ENCODE results near the gene ARPC1A.
A peak's percentile ranks its signal among the peaks of the same experiment; 100 is the strongest.

ARPC1A gene

GRCh38 chr7:99392046-99392445 is 66.3 kb downstream of the ARPC1A start:
- Histone ChIP-seq H3K27me3 (replicated peaks; ENCODE audit: control insufficient read depth, insufficient read depth, low read length) (no peaks in the 10 kb centered on the region), H3K36me3 (ENCODE audit: control insufficient read depth, insufficient read depth, low read length) (peaks cover 68% of the 10 kb centered on the region), H3K4me3 (replicated peaks; ENCODE audit: low read depth, low read length) (no peak overlapping the region)
- no peak for DNase-seq (ENCODE audit: extremely low read depth, insufficient read length)
- no peak for TF ChIP-seq CTCF (IDR thresholded peaks at IDR 0.05; ENCODE audit: insufficient read depth, low read length, poor library complexity, severe bottlenecking)

GRCh38 chr7:99392659-99393354 is 67.1 kb downstream of the ARPC1A start:
- peaks cover 71% of the 10 kb centered on the region for H3K36me3 ChIP-seq (ENCODE audit: control insufficient read depth, insufficient read depth, low read length)

GRCh38 chr7:99393355-99394187 is 67.9 kb downstream of the ARPC1A start:
- DNase-seq (ENCODE audit: extremely low read depth, insufficient read length), result no peak
- Histone ChIP-seq H3K36me3 (ENCODE audit: control insufficient read depth, insufficient read depth, low read length) (peaks cover 68% of the 10 kb centered on the region), H3K4me3 (replicated peaks; ENCODE audit: low read depth, low read length) (no peak overlapping the region), H3K27me3 (replicated peaks; ENCODE audit: control insufficient read depth, insufficient read depth, low read length) (no peaks in the 10 kb centered on the region)
- no peak for TF ChIP-seq CTCF (IDR thresholded peaks at IDR 0.05; ENCODE audit: insufficient read depth, low read length, poor library complexity, severe bottlenecking)

More at GRCh38 chr7:99392659-99393354, 67.1 kb downstream of the ARPC1A start:
- Histone ChIP-seq H3K4me3 (replicated peaks; ENCODE audit: low read depth, low read length) (no peak overlapping the region), H3K27me3 (replicated peaks; ENCODE audit: control insufficient read depth, insufficient read depth, low read length) (no peaks in the 10 kb centered on the region)
- DNase-seq (ENCODE audit: extremely low read depth, insufficient read length), result peak; percentile 61
- no peak for TF ChIP-seq CTCF (IDR thresholded peaks at IDR 0.05; ENCODE audit: insufficient read depth, low read length, poor library complexity, severe bottlenecking)

- TF ChIP-seq CTCF (IDR thresholded peaks at IDR 0.05; ENCODE audit: insufficient read depth, low read length, poor library complexity, severe bottlenecking), result no peak
- Histone ChIP-seq H3K4me3 (replicated peaks; ENCODE audit: low read depth, low read length) (no peak overlapping the region), H3K36me3 (ENCODE audit: control insufficient read depth, insufficient read depth, low read length) (peaks cover 72% of the 10 kb centered on the region), H3K27me3 (replicated peaks; ENCODE audit: control insufficient read depth, insufficient read depth, low read length) (no peaks in the 10 kb centered on the region)
- DNase-seq (ENCODE audit: extremely low read depth, insufficient read length), result no peak
These were observed 68.4 kb downstream of the ARPC1A start for GRCh38 chr7:99394188-99394502.

- Histone ChIP-seq H3K4me3 (replicated peaks; ENCODE audit: low read depth, low read length) (no peak overlapping the region), H3K36me3 (ENCODE audit: control insufficient read depth, insufficient read depth, low read length) (peaks cover 73% of the 10 kb centered on the region), H3K27me3 (replicated peaks; ENCODE audit: control insufficient read depth, insufficient read depth, low read length) (no peaks in the 10 kb centered on the region)
- TF ChIP-seq CTCF (IDR thresholded peaks at IDR 0.05; ENCODE audit: insufficient read depth, low read length, poor library complexity, severe bottlenecking), result no peak
- no peak for DNase-seq (ENCODE audit: extremely low read depth, insufficient read length)
These were observed 70.1 kb downstream of the ARPC1A start for GRCh38 chr7:99395616-99396327.
